ENCODE results near the gene DZANK1.
"Not testable (repeated sequence)": the region's sequence is repeated elsewhere in the genome, so short reads cannot be mapped to it uniquely, and the experiment has no call there.

The DZANK1 gene

GRCh38 chr20:18403269-18403668 lies 63.6 kb downstream of the DZANK1 start:
- H3K27me3 ChIP-seq (ENCODE audit: low read depth, low read length) = no peaks in the 10 kb centered on the region
- no peaks in the 10 kb centered on the region for H3K4me1 ChIP-seq (ENCODE audit: control insufficient read depth in 1 of 2, insufficient read depth in 2 of 2, low read length in 2 of 2)
- peaks cover 0 to 7% of the 10 kb centered on the region in 2 donors for H3K9me3 ChIP-seq (ENCODE audit: control insufficient read depth in 1 of 2, low read length in 2 of 2)
- H3K27ac ChIP-seq (ENCODE audit: low read length) = no peak overlapping the region
- H3K4me3 ChIP-seq (ENCODE audit: low read depth in 1 of 2, low read length in 2 of 2) = no peak overlapping the region
- H3K36me3 ChIP-seq (ENCODE audit: control insufficient read depth in 1 of 2, insufficient read depth in 2 of 2, low read length in 2 of 2) = peaks cover 4 to 24% of the 10 kb centered on the region in 2 donors

- Histone ChIP-seq H3K9me3 (ENCODE audit: control insufficient read depth in 1 of 2, low read length in 2 of 2) (peaks cover 0 to 7% of the 10 kb centered on the region in 2 donors), H3K27me3 (ENCODE audit: low read depth, low read length) (no peaks in the 10 kb centered on the region), H3K4me1 (ENCODE audit: control insufficient read depth in 1 of 2, insufficient read depth in 2 of 2, low read length in 2 of 2) (no peaks in the 10 kb centered on the region), H3K4me3 (ENCODE audit: low read depth in 1 of 2, low read length in 2 of 2) (no peak overlapping the region), H3K36me3 (ENCODE audit: control insufficient read depth in 1 of 2, insufficient read depth in 2 of 2, low read length in 2 of 2) (peaks cover 4 to 24% of the 10 kb centered on the region in 2 donors), H3K27ac (ENCODE audit: low read length) (no peak overlapping the region)
Measured at GRCh38 chr20:18401305-18401704, 65.5 kb downstream of the DZANK1 start.

- H3K27ac ChIP-seq (ENCODE audit: low read length) = no peak overlapping the region
- H3K9me3 ChIP-seq (ENCODE audit: control insufficient read depth in 1 of 2, low read length in 2 of 2) = peaks cover 0 to 7% of the 10 kb centered on the region in 2 donors
- H3K4me3 ChIP-seq (ENCODE audit: low read depth in 1 of 2, low read length in 2 of 2) = no peak overlapping the region
- no peaks in the 10 kb centered on the region for H3K4me1 ChIP-seq (ENCODE audit: control insufficient read depth in 1 of 2, insufficient read depth in 2 of 2, low read length in 2 of 2)
- H3K36me3 ChIP-seq (ENCODE audit: control insufficient read depth in 1 of 2, insufficient read depth in 2 of 2, low read length in 2 of 2) = peaks cover 4 to 19% of the 10 kb centered on the region in 2 donors
- no peaks in the 10 kb centered on the region for H3K27me3 ChIP-seq (ENCODE audit: low read depth, low read length)
Measured at GRCh38 chr20:18400460-18400859, 66.4 kb downstream of the DZANK1 start.

- H3K27me3 ChIP-seq (ENCODE audit: low read depth, low read length); H3K27ac ChIP-seq (ENCODE audit: low read length); H3K4me1 ChIP-seq (ENCODE audit: control insufficient read depth in 1 of 2, insufficient read depth in 2 of 2, low read length in 2 of 2); H3K9me3 ChIP-seq (ENCODE audit: control insufficient read depth in 1 of 2, low read length in 2 of 2); H3K4me3 ChIP-seq (ENCODE audit: low read depth in 1 of 2, low read length in 2 of 2): not testable (repeated sequence)
- H3K36me3 ChIP-seq (ENCODE audit: control insufficient read depth in 1 of 2, insufficient read depth in 2 of 2, low read length in 2 of 2) = peaks cover 4 to 17% of the 10 kb centered on the region in 2 donors
Measured at GRCh38 chr20:18398713-18399112, 68.1 kb downstream of the DZANK1 start.

DNA sequence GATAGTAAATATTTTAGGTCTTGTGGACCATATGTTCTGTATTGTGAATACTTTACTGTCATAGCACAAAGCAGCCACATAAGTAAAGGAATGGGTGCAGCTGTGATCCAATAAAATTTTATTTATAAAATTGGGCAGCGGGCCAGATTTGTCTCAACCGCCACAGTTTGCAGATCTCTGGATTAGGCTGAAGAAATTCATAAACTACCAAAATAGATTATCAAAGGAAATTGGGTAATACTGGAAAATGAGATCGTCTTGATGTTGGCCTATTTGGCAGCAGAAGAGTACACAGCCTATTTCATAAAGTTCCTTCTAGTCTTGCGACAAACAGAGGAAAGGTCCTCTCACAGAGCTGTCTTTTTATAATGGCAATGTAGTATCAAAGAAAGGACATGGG lies 69.8 kb downstream of the DZANK1 start:
- H3K27me3 ChIP-seq (ENCODE audit: low read depth, low read length) = no peaks in the 10 kb centered on the region
- H3K36me3 ChIP-seq (ENCODE audit: control insufficient read depth in 1 of 2, insufficient read depth in 2 of 2, low read length in 2 of 2) = peaks cover 4 to 9% of the 10 kb centered on the region in 2 donors
- peaks cover 0 to 7% of the 10 kb centered on the region in 2 donors for H3K9me3 ChIP-seq (ENCODE audit: control insufficient read depth in 1 of 2, low read length in 2 of 2)
- no peak overlapping the region for H3K4me3 ChIP-seq (ENCODE audit: low read depth in 1 of 2, low read length in 2 of 2)
- no peak overlapping the region for H3K27ac ChIP-seq (ENCODE audit: low read length)
- no peaks in the 10 kb centered on the region for H3K4me1 ChIP-seq (ENCODE audit: control insufficient read depth in 1 of 2, insufficient read depth in 2 of 2, low read length in 2 of 2)

DNA sequence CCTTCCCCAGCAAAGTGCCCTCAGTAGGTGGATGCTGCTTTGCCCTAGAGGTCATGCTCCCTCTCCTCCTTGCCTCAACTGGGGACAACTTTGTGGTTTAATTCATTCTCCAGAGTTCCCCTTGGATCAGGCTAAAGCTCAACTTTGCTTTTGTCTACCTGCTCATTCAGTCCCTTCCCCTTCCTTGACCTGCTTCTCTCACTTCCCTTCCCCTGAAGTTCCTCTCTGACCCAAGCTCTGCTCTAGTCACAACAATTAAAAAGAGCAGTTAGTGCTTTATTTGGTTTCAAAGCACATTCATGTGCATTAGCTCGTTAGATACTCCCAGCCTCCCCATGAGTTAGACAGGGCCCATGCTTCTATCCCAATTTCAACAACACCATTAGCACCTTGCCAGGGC lies 71.3 kb downstream of the DZANK1 start:
- Histone ChIP-seq H3K36me3 (ENCODE audit: control insufficient read depth in 1 of 2, insufficient read depth in 2 of 2, low read length in 2 of 2) (no peaks in the 10 kb centered on the region), H3K4me3 (ENCODE audit: low read depth in 1 of 2, low read length in 2 of 2) (no peak overlapping the region), H3K27ac (ENCODE audit: low read length) (no peak overlapping the region), H3K4me1 (ENCODE audit: control insufficient read depth in 1 of 2, insufficient read depth in 2 of 2, low read length in 2 of 2) (no peaks in the 10 kb centered on the region), H3K27me3 (ENCODE audit: low read depth, low read length) (no peaks in the 10 kb centered on the region), H3K9me3 (ENCODE audit: control insufficient read depth in 1 of 2, low read length in 2 of 2) (no peaks in the 10 kb centered on the region)

GRCh38 chr20:18394363-18394762 lies 72.5 kb downstream of the DZANK1 start:
- no peak overlapping the region for H3K4me3 ChIP-seq (ENCODE audit: low read depth in 1 of 2, low read length in 2 of 2)
- H3K9me3 ChIP-seq (ENCODE audit: control insufficient read depth in 1 of 2, low read length in 2 of 2) = no peaks in the 10 kb centered on the region
- no peaks in the 10 kb centered on the region for H3K27me3 ChIP-seq (ENCODE audit: low read depth, low read length)
- H3K36me3 ChIP-seq (ENCODE audit: control insufficient read depth in 1 of 2, insufficient read depth in 2 of 2, low read length in 2 of 2) = no peaks in the 10 kb centered on the region
- no peaks in the 10 kb centered on the region for H3K4me1 ChIP-seq (ENCODE audit: control insufficient read depth in 1 of 2, insufficient read depth in 2 of 2, low read length in 2 of 2)
- no peak overlapping the region for H3K27ac ChIP-seq (ENCODE audit: low read length)

GRCh38 chr20:18391686-18392085 lies 75.1 kb downstream of the DZANK1 start:
- H3K36me3 ChIP-seq (ENCODE audit: control insufficient read depth in 1 of 2, insufficient read depth in 2 of 2, low read length in 2 of 2) = peaks cover 0 to 5% of the 10 kb centered on the region in 2 donors
- no peak overlapping the region for H3K27ac ChIP-seq (ENCODE audit: low read length)
- H3K27me3 ChIP-seq (ENCODE audit: low read depth, low read length) = no peaks in the 10 kb centered on the region
- H3K9me3 ChIP-seq (ENCODE audit: control insufficient read depth in 1 of 2, low read length in 2 of 2) = no peaks in the 10 kb centered on the region
- H3K4me3 ChIP-seq (ENCODE audit: low read depth in 1 of 2, low read length in 2 of 2) = no peak overlapping the region
- no peaks in the 10 kb centered on the region for H3K4me1 ChIP-seq (ENCODE audit: control insufficient read depth in 1 of 2, insufficient read depth in 2 of 2, low read length in 2 of 2)

GRCh38 chr20:18390201-18390600 lies 76.6 kb downstream of the DZANK1 start:
- H3K4me1 ChIP-seq (ENCODE audit: control insufficient read depth in 1 of 2, insufficient read depth in 2 of 2, low read length in 2 of 2) = no peaks in the 10 kb centered on the region
- no peaks in the 10 kb centered on the region for H3K9me3 ChIP-seq (ENCODE audit: control insufficient read depth in 1 of 2, low read length in 2 of 2)
- H3K36me3 ChIP-seq (ENCODE audit: control insufficient read depth in 1 of 2, insufficient read depth in 2 of 2, low read length in 2 of 2) = peaks cover 0 to 5% of the 10 kb centered on the region in 2 donors
- H3K27me3 ChIP-seq (ENCODE audit: low read depth, low read length) = no peaks in the 10 kb centered on the region
- H3K27ac ChIP-seq (ENCODE audit: low read length) = no peak overlapping the region
- H3K4me3 ChIP-seq (ENCODE audit: low read depth in 1 of 2, low read length in 2 of 2) = no peak overlapping the region

GRCh38 chr20:18388860-18389259 lies 78.0 kb downstream of the DZANK1 start:
- H3K4me3 ChIP-seq (ENCODE audit: low read depth in 1 of 2, low read length in 2 of 2) = no peak overlapping the region
- H3K36me3 ChIP-seq (ENCODE audit: control insufficient read depth in 1 of 2, insufficient read depth in 2 of 2, low read length in 2 of 2) = peaks cover 0 to 12% of the 10 kb centered on the region in 2 donors
- no peak overlapping the region for H3K27ac ChIP-seq (ENCODE audit: low read length)
- no peaks in the 10 kb centered on the region for H3K27me3 ChIP-seq (ENCODE audit: low read depth, low read length)
- no peaks in the 10 kb centered on the region for H3K4me1 ChIP-seq (ENCODE audit: control insufficient read depth in 1 of 2, insufficient read depth in 2 of 2, low read length in 2 of 2)
- no peaks in the 10 kb centered on the region for H3K9me3 ChIP-seq (ENCODE audit: control insufficient read depth in 1 of 2, low read length in 2 of 2)

DNA sequence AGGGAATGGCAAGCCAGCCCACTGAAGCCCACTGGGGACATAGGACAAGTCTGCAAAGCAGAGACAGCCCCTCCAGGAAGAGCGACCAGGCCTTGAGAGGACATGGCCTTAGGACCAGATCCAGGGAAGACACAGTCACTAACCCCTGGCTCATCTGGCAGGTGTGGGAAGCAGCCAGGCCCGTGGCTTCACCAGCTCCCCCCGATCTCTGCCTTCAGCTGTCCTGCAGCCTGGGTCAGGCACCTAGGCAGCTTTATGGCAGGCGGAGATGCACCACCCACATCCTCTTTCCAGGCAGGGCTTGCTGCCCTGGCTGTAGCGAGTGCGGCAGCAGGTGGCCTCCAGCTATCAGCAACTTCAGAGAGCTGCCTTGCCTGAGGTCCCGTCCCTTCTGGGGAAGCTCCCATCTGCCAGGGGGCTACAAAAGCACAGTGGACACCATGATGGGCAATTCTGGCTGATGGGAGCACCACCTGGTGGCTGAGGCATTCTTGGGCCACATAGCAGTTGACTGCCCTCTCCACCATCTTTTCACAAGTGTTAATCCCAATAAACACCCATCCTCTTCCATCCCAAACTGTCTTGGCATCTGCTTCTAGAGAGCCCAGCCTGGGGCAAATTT lies 85.8 kb downstream of the DZANK1 start:
- Histone ChIP-seq H3K9me3 (ENCODE audit: control insufficient read depth in 1 of 2, low read length in 2 of 2) (no peaks in the 10 kb centered on the region), H3K36me3 (ENCODE audit: control insufficient read depth in 1 of 2, insufficient read depth in 2 of 2, low read length in 2 of 2) (peaks cover 0 to 7% of the 10 kb centered on the region in 2 donors), H3K4me3 (ENCODE audit: low read depth in 1 of 2, low read length in 2 of 2) (no peak overlapping the region), H3K4me1 (ENCODE audit: control insufficient read depth in 1 of 2, insufficient read depth in 2 of 2, low read length in 2 of 2) (no peaks in the 10 kb centered on the region), H3K27me3 (ENCODE audit: low read depth, low read length) (no peaks in the 10 kb centered on the region), H3K27ac (ENCODE audit: low read length) (no peak overlapping the region)

GRCh38 chr20:18377896-18378481 lies 88.8 kb downstream of the DZANK1 start:
- H3K27ac ChIP-seq (ENCODE audit: low read length) = no peak overlapping the region
- H3K36me3 ChIP-seq (ENCODE audit: control insufficient read depth in 1 of 2, insufficient read depth in 2 of 2, low read length in 2 of 2) = no peaks in the 10 kb centered on the region
- no peaks in the 10 kb centered on the region for H3K27me3 ChIP-seq (ENCODE audit: low read depth, low read length)
- no peak overlapping the region for H3K4me3 ChIP-seq (ENCODE audit: low read depth in 1 of 2, low read length in 2 of 2)
- H3K4me1 ChIP-seq (ENCODE audit: control insufficient read depth in 1 of 2, insufficient read depth in 2 of 2, low read length in 2 of 2) = no peaks in the 10 kb centered on the region
- no peaks in the 10 kb centered on the region for H3K9me3 ChIP-seq (ENCODE audit: control insufficient read depth in 1 of 2, low read length in 2 of 2)

All from muscle layer of duodenum (tissue), 2 donors.